HepG2 (cell line): ENCODE results near the gene CRMP1. TPM values are rescaled to one million over a fixed set of nuclear protein-coding genes. Genes with fewer than 3 reads are reported as not detected.

Experiments
- ATAC-seq: fragments of 200-7000 bp; cut with Tn5 transposase; 3 replicates; pipeline ENCODE4 v1.9.1; 2020; ENCODE audit warnings: mild to moderate bottlenecking, moderate library complexity
- BruUV-seq: library from RNA; stranded (reverse); fragments of 400-500 nt; replicated peaks from 2 replicates; lab custom pipeline; 2021; lab: Mats Ljungman, UMichigan
- CTCF ChIA-PET: fragments of 300-600 bp; formaldehyde crosslinking; extraction: SDS; loops from one replicate; lab custom pipeline; 2021; ENCODE audit warnings: low total read pairs, inconsistent platforms, low intra/inter-chr PET ratio; lab: Yijun Ruan, JAX
- POLR2A ChIA-PET: fragments of 350-600 bp; sonication (Branson Sonifier 250); formaldehyde crosslinking; loops from one replicate; lab custom pipeline; 2020; ENCODE audit warnings: antibody characterized with exemption, inconsistent platforms; lab: Yijun Ruan, JAX
- DNase-seq: peaks from one replicate; pipeline ENCODE4 v3.0.0-alpha.2; 2015; ENCODE audit warnings: low spot score
- FAIRE-seq: peaks from 3 replicates; lab custom pipeline; 2011; peaks lifted over from hg19 to GRCh38; lab: Jason Lieb, UNC
- H2AFZ ChIP-seq: one replicate; pipeline ENCODE4 v1.6.1; 2011; ENCODE audit warnings: low read length, inconsistent platforms
- H3K27ac ChIP-seq: fragments of 300-600 bp; 3 replicates; pipeline ENCODE4 v1.8.0; 2011; ENCODE audit warnings: mixed run types, mild to moderate bottlenecking, mixed read lengths, low read length, inconsistent platforms; ENCODE audit not compliant: insufficient read depth; ENCODE audit errors: extremely low read length
- H3K27me3 ChIP-seq, 2 experiments: fragments of 200-600 bp in 1 of 2; 2 replicates in 1 of 2; 3 replicates in 1 of 2; pipeline versions ENCODE4 v1.6.0 to v1.8.0; 2011; ENCODE audit warnings: low read length in 2 of 2, mild to moderate bottlenecking in 2 of 2, moderate library complexity in 2 of 2, inconsistent platforms in 1 of 2; ENCODE audit not compliant: insufficient read depth in 2 of 2, control insufficient read depth in 1 of 2
- H3K36me3 ChIP-seq, 2 experiments: fragments of 200-600 bp in 1 of 2; replicated peaks in 1 of 2; 2 replicates in 1 of 2; 3 replicates in 1 of 2; pipeline versions ENCODE4 v1.5.1 to v1.8.0; 2011; ENCODE audit warnings: low read length in 2 of 2, inconsistent platforms in 1 of 2; ENCODE audit not compliant: insufficient read depth in 2 of 2, control insufficient read depth in 1 of 2
- H3K4me1 ChIP-seq: 2 replicates; pipeline ENCODE4 v1.5.1; 2012; ENCODE audit warnings: low read length, inconsistent platforms; ENCODE audit not compliant: insufficient read depth
- H3K4me2 ChIP-seq: 2 replicates; pipeline ENCODE4 v1.6.0; 2011; ENCODE audit warnings: low read depth, low read length, inconsistent platforms
- H3K4me3 ChIP-seq, 3 experiments: fragments of 200-600 bp in 1 of 3; sonication (generic), shearing (Covaris generic) in 1 of 3; replicated peaks in 1 of 3; 2 replicates each; pipeline ENCODE4 v1.5.1; 2011 to 2016; ENCODE audit warnings: low read length in 3 of 3, inconsistent platforms in 2 of 3, low read depth in 2 of 3, mild to moderate bottlenecking in 2 of 3, control low read depth in 1 of 3, mixed read lengths in 1 of 3; ENCODE audit not compliant: insufficient read depth in 1 of 3
- H3K79me2 ChIP-seq: one replicate; pipeline ENCODE4 v1.6.1; 2011; ENCODE audit warnings: low read length, inconsistent platforms; ENCODE audit not compliant: insufficient read depth
- H3K9ac ChIP-seq: 2 replicates; pipeline ENCODE4 v1.6.0; 2011; ENCODE audit warnings: mild to moderate bottlenecking, low read depth, low read length, inconsistent platforms; ENCODE audit not compliant: insufficient read depth
- H3K9me3 ChIP-seq: 2 replicates; pipeline ENCODE4 v1.5.1; 2012; ENCODE audit warnings: mild to moderate bottlenecking, low read length
- H4K20me1 ChIP-seq: 2 replicates; pipeline ENCODE4 v1.6.0; 2011; ENCODE audit warnings: inconsistent platforms, mild to moderate bottlenecking, low read length, moderate library complexity; ENCODE audit not compliant: insufficient read depth
- ARNT2 ChIP-seq: sonication (generic); formaldehyde crosslinking; IDR thresholded peaks from 2 replicates; pipeline ENCODE4 v1.8.0; 2022; ENCODE audit warnings: mild to moderate bottlenecking, low read depth, missing genetic modification reagents, moderate library complexity
- CHD2 ChIP-seq: IDR thresholded peaks from 2 replicates; pipeline ENCODE4 v1.6.1; 2011; ENCODE audit warnings: low read depth, low read length, improper control_type of control experiment
- EZH2 ChIP-seq: conservative IDR thresholded peaks from 2 replicates; pipeline ENCODE4 v1.6.1; 2012; ENCODE audit warnings: mild to moderate bottlenecking, low read depth, low read length, moderate library complexity
- FOXJ3 ChIP-seq: sonication (generic); formaldehyde crosslinking; IDR thresholded peaks from 2 replicates; pipeline ENCODE4 v1.4.0; 2020; ENCODE audit warnings: missing genetic modification reagents, mild to moderate bottlenecking, borderline replicate concordance
- FOXO1 ChIP-seq: sonication (generic); formaldehyde crosslinking; IDR thresholded peaks from 2 replicates; pipeline ENCODE4 v1.4.0; 2020; ENCODE audit warnings: missing genetic modification reagents
- HDAC2 ChIP-seq: sonication (generic); formaldehyde crosslinking; IDR thresholded peaks from 2 replicates; pipeline ENCODE4 v1.4.0; 2020; ENCODE audit warnings: missing genetic modification reagents
- KLF12 ChIP-seq: sonication (generic); formaldehyde crosslinking; IDR thresholded peaks from 2 replicates; pipeline ENCODE4 v1.4.0; 2020; ENCODE audit warnings: missing genetic modification reagents, borderline replicate concordance
- MNT ChIP-seq: fragments of 450-650 bp; IDR thresholded peaks from 2 replicates; pipeline ENCODE4 v1.6.1; 2016
- NCOA1 ChIP-seq: sonication (generic); formaldehyde crosslinking; IDR thresholded peaks from 2 replicates; pipeline ENCODE4 v1.9.0; 2021; ENCODE audit warnings: missing genetic modification reagents
- TSC22D2 ChIP-seq: sonication (generic); formaldehyde crosslinking; IDR thresholded peaks from 2 replicates; pipeline ENCODE4 v1.5.1; 2020; ENCODE audit warnings: missing genetic modification reagents, mild to moderate bottlenecking, borderline replicate concordance
- ZNF30 ChIP-seq: sonication (generic); formaldehyde crosslinking; IDR thresholded peaks from 2 replicates; pipeline ENCODE4 v1.5.0; 2020; ENCODE audit warnings: mild to moderate bottlenecking, missing genetic modification reagents
- ZNF530 ChIP-seq: sonication (generic); formaldehyde crosslinking; IDR thresholded peaks from 2 replicates; pipeline ENCODE4 v1.5.0; 2020; ENCODE audit warnings: low read depth, mild to moderate bottlenecking, missing genetic modification reagents
- ZNF644 ChIP-seq: IDR thresholded peaks from 2 replicates; pipeline ENCODE4 v1.6.1; 2016; ENCODE audit warnings: low read depth
- WGBS: methylation state at CpG from one replicate; pipeline ENCODE4 v1.1.6; 2017; ENCODE audit warnings: low lambda C conversion rate; 5-methylcytosine and 5-hydroxymethylcytosine counted together
- in situ Hi-C: cut with HindIII; loops from 2 replicates; pipeline ENCODE4 v1.10.0; 2017; ENCODE audit warnings: low pct_unique_long_range_greater_than_20kb; ENCODE audit not compliant: extremely low pct_ligation_motif_present
- intact Hi-C: fragments of 100-400 bp; cut with micrococcal nuclease; formaldehyde crosslinking; loops from one replicate; pipeline ENCODE4 v1.10.0; 2022; ENCODE audit not compliant: unreplicated experiment
- polyA plus RNA-seq, 8 experiments: library from polyadenylated mRNA; depleted of rRNA in 3 of 8; stranded (reverse) in 7 of 8; unstranded in 1 of 8; fragments of >200 nt; fragmentation: Illumina TruSeq in 4 of 8; extraction: Trizol in 4 of 8; gene quantifications; 2 replicates each; pipeline versions ENCODE4 v1.2.1 to v1.2.3, GENCODE V29; 2011 to 2016; ENCODE audit warnings: low read depth in 4 of 8, missing spikeins in 1 of 8, mixed read lengths in 1 of 8; ENCODE audit not compliant: insufficient read depth in 1 of 8
- total RNA-seq, 5 experiments: library from RNA; depleted of rRNA; stranded (reverse); fragments of >200 nt; fragmentation: Illumina TruSeq; extraction: Trizol; gene quantifications; 2 replicates each; pipeline ENCODE4 v1.2.3, GENCODE V29; 2016; ENCODE audit warnings: low read depth in 1 of 5

Gene CRMP1
- total and polyA plus RNA-seq, 2 of the 13 experiments (the other 11 are each of a cell fraction or from before 2014, with no cell fraction given), result not detected

GRCh38 chr4:5797866-5798265 lies 95.0 kb downstream of the CRMP1 start:
- no peak for ATAC-seq
- no peaks in the 10 kb centered on the region for H4K20me1 ChIP-seq
- POLR2A ChIA-PET, result no interaction called here
- TF ChIP-seq ZNF30, result no peak
- TF ChIP-seq ARNT2 (CRISPR knock-in tag), result no peak
- no peak for TF ChIP-seq CHD2
- no peak for TF ChIP-seq KLF12 (CRISPR knock-in tag)
- TF ChIP-seq FOXJ3 (CRISPR knock-in tag), result no peak
- no peak for TF ChIP-seq ZNF530 (CRISPR knock-in tag)
- no peak for TF ChIP-seq EZH2
- TF ChIP-seq, all 625 proteins: peak for 0
- H3K4me3 ChIP-seq, result no peak overlapping the region
- WGBS, result 95% methylated on average over 6 of the region's 6 CpGs
- FAIRE-seq (no peak), DNase-seq (no peak)
- H3K4me1 ChIP-seq, result no peaks in the 10 kb centered on the region
- H3K27me3 ChIP-seq, result no peaks in the 10 kb centered on the region
- no peak overlapping the region for H3K4me2 ChIP-seq
- no peak overlapping the region for H3K9ac ChIP-seq
- H3K27ac ChIP-seq, result no peak overlapping the region
- intact Hi-C loops (no loop called here), in situ Hi-C loops (no loop called here)
- H3K36me3 ChIP-seq, result peaks cover 2 to 9% of the 10 kb centered on the region in 2 experiments; a peak in 2 of 5 replicates
- no TSS peak for BruUV-seq
- H2AFZ ChIP-seq, result no peak overlapping the region
- no peaks in the 10 kb centered on the region for H3K79me2 ChIP-seq
- no peaks in the 10 kb centered on the region for H3K9me3 ChIP-seq
- CTCF ChIA-PET, result no interaction called here

DNA sequence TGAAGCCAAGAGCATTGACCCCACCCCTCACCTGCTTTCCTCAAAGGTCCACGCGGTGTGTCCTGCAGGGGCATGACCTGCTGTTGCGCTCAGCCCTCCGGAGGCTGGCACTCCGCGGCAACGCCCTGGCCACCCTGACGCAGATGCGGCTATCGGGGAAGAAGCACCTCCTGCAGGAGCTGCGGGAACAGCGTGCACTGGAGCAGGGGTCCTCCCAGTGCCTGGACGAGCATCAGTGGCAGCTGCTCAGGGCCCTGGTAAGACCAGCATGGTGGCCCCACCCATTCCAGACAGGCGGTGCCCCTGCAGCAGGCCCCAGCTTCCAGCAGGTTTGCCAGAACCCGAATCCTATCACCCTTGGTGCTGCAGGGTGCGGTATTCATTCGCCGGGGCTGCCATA lies 95.9 kb downstream of the CRMP1 start:
- Histone ChIP-seq H3K79me2 (no peaks in the 10 kb centered on the region), H3K36me3 (peaks cover 2 to 9% of the 10 kb centered on the region in 2 experiments; a peak in 2 of 5 replicates), H3K9ac (no peak overlapping the region), H3K9me3 (no peaks in the 10 kb centered on the region), H3K4me1 (no peaks in the 10 kb centered on the region), H2AFZ (no peak overlapping the region), H4K20me1 (no peaks in the 10 kb centered on the region), H3K27ac (no peak overlapping the region), H3K27me3 (no peaks in the 10 kb centered on the region), H3K4me3 (no peak overlapping the region), H3K4me2 (no peak overlapping the region)
- no TSS peak for BruUV-seq
- POLR2A ChIA-PET, result no interaction called here
- ATAC-seq, result no peak
- CTCF ChIA-PET, result no interaction called here
- no peak for TF ChIP-seq HDAC2 (CRISPR knock-in tag)
- no peak for TF ChIP-seq ZNF644 (CRISPR knock-in tag)
- TF ChIP-seq MNT, result no peak
- TF ChIP-seq NCOA1 (CRISPR knock-in tag), result no peak
- no peak for TF ChIP-seq TSC22D2 (CRISPR knock-in tag)
- TF ChIP-seq FOXO1, result no peak
- 100% methylated on average over 6 of the region's 18 CpGs for WGBS
- DNase-seq, result no peak
- in situ Hi-C loops (no loop called here), intact Hi-C loops (no loop called here)
- no peak for FAIRE-seq
